ENCODE results near the gene SCN5A.

The SCN5A gene

GRCh38 chr3:38627956-38628355 is 21.5 kb downstream of the SCN5A start:
- TF ChIP-seq, protein P1, sequence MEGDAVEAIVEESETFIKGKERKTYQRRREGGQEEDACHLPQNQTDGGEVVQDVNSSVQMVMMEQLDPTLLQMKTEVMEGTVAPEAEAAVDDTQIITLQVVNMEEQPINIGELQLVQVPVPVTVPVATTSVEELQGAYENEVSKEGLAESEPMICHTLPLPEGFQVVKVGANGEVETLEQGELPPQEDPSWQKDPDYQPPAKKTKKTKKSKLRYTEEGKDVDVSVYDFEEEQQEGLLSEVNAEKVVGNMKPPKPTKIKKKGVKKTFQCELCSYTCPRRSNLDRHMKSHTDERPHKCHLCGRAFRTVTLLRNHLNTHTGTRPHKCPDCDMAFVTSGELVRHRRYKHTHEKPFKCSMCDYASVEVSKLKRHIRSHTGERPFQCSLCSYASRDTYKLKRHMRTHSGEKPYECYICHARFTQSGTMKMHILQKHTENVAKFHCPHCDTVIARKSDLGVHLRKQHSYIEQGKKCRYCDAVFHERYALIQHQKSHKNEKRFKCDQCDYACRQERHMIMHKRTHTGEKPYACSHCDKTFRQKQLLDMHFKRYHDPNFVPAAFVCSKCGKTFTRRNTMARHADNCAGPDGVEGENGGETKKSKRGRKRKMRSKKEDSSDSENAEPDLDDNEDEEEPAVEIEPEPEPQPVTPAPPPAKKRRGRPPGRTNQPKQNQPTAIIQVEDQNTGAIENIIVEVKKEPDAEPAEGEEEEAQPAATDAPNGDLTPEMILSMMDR (IDR thresholded peaks at IDR 0.05; ENCODE audit: unreplicated experiment in 3 of 3) = peak in 1 of 3 experiments; percentile 8

DNA sequence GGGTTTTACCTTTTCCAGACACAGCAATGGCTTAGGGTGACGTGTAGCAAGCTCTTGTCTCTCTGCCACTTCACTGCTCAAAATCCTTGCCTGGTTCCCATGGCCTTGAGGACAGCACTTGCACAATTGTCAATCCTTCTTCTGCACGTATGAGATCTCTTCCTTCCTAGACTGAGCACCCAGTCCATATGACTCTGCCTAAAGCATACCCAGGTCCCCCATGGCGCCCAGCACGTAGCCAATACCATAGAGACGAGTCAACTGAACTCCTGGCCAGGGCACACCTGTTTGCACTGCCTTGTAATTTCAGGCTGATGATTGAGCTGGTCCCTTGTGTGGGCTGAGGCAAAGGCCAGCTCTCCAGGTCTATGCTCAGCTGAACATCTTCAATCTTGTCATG is 23.3 kb downstream of the SCN5A start:
- Mint-ChIP-seq H3K36me3 (ENCODE audit: low read depth) (no peaks in the 10 kb centered on the region), H3K9me3 (no peaks in the 10 kb centered on the region), H3K4me1 (peaks cover 7% of the 10 kb centered on the region), H3K27me3 (ENCODE audit: low read depth) (peaks cover 5% of the 10 kb centered on the region), H3K27ac (no peak overlapping the region), H3K4me3 (no peak overlapping the region)
- TF ChIP-seq, protein P1 (IDR thresholded peaks at IDR 0.05; ENCODE audit: unreplicated experiment in 3 of 3) = no peak

More at GRCh38 chr3:38627956-38628355, 21.5 kb downstream of the SCN5A start:
- Mint-ChIP-seq H3K27ac (no peak overlapping the region), H3K9me3 (no peaks in the 10 kb centered on the region), H3K4me3 (no peak overlapping the region), H3K36me3 (ENCODE audit: low read depth) (no peaks in the 10 kb centered on the region), H3K4me1 (peaks cover 7% of the 10 kb centered on the region), H3K27me3 (ENCODE audit: low read depth) (peaks cover 5% of the 10 kb centered on the region)

- H3K27ac Mint-ChIP-seq = no peak overlapping the region
- no peaks in the 10 kb centered on the region for H3K4me1 Mint-ChIP-seq
- H3K4me3 Mint-ChIP-seq = no peak overlapping the region
- peaks cover 6% of the 10 kb centered on the region for H3K27me3 Mint-ChIP-seq (ENCODE audit: low read depth)
- H3K9me3 Mint-ChIP-seq = no peaks in the 10 kb centered on the region
- no peaks in the 10 kb centered on the region for H3K36me3 Mint-ChIP-seq (ENCODE audit: low read depth)
- TF ChIP-seq, protein P1 (IDR thresholded peaks at IDR 0.05; ENCODE audit: unreplicated experiment in 3 of 3) = peak in 1 of 3 experiments; percentile 14
Observed at GRCh38 chr3:38623539-38623938, 25.9 kb downstream of the SCN5A start.

- Mint-ChIP-seq H3K36me3 (ENCODE audit: low read depth) (no peaks in the 10 kb centered on the region), H3K27ac (no peak overlapping the region), H3K4me1 (no peaks in the 10 kb centered on the region), H3K27me3 (ENCODE audit: low read depth) (peaks cover 11% of the 10 kb centered on the region), H3K9me3 (no peaks in the 10 kb centered on the region), H3K4me3 (no peak overlapping the region)
- TF ChIP-seq, protein P1 (IDR thresholded peaks at IDR 0.05; ENCODE audit: unreplicated experiment in 3 of 3) = no peak
Observed at GRCh38 chr3:38622336-38622735, 27.2 kb downstream of the SCN5A start.

GRCh38 chr3:38620236-38620635 is 29.3 kb downstream of the SCN5A start:
- Mint-ChIP-seq H3K9me3 (no peaks in the 10 kb centered on the region), H3K27me3 (ENCODE audit: low read depth) (peaks cover 14% of the 10 kb centered on the region), H3K4me1 (peaks cover 8% of the 10 kb centered on the region), H3K27ac (no peak overlapping the region), H3K36me3 (ENCODE audit: low read depth) (no peaks in the 10 kb centered on the region), H3K4me3 (no peak overlapping the region)
- TF ChIP-seq, protein P1 (IDR thresholded peaks at IDR 0.05; ENCODE audit: unreplicated experiment in 3 of 3) = no peak

- Mint-ChIP-seq H3K4me1 (peaks cover 8% of the 10 kb centered on the region), H3K4me3 (no peak overlapping the region), H3K9me3 (no peaks in the 10 kb centered on the region), H3K27ac (no peak overlapping the region), H3K36me3 (ENCODE audit: low read depth) (no peaks in the 10 kb centered on the region), H3K27me3 (ENCODE audit: low read depth) (peaks cover 12% of the 10 kb centered on the region)
- TF ChIP-seq, protein P1 (IDR thresholded peaks at IDR 0.05; ENCODE audit: unreplicated experiment in 3 of 3) = no peak
Observed at GRCh38 chr3:38618343-38618742, 31.1 kb downstream of the SCN5A start.

Measured in nephron (organoid).